MG63 (cell line): ENCODE results near the gene LIN7C. TPM values are rescaled to one million over a fixed set of nuclear protein-coding genes. Genes with fewer than 3 reads are reported as not detected.

Experiments
- total RNA-seq: library from RNA; depleted of rRNA; stranded (reverse); fragments of >200 nt; shearing (Covaris generic); gene quantifications from 2 replicates; pipeline ENCODE4 v1.2.3, GENCODE V29; 2014; ENCODE audit warnings: low replicate concordance; rRNA removed

LIN7C gene
- total RNA-seq, 1 experiment from 2014 or later, result 18.0 TPM

Other genes starting within 250 kb of the LIN7C start
- gene CCDC34, start 143.6 kb downstream of the LIN7C start, total RNA-seq, result 10.3 and 11.6 TPM in 2 replicates
- gene LGR4, start 34.0 kb downstream of the LIN7C start, total RNA-seq, result 3.9 and 7.7 TPM in 2 replicates
- 20.6 and 21.2 TPM in 2 replicates for gene BDNF, start 193.7 kb upstream of the LIN7C start, total RNA-seq